Endodermal cell (in vitro differentiated cells): ENCODE data around the gene GALNT14. TPM values are rescaled to one million over a fixed set of nuclear protein-coding genes. Genes with fewer than 3 reads are reported as not detected.

ENCODE experiments used
- DNase-seq: peaks from one replicate; pipeline ENCODE4 v3.0.0-alpha.2; 2017
- H3K27ac ChIP-seq: 2 replicates; pipeline ENCODE4 v1.5.1; 2013; ENCODE audit warnings: mild to moderate bottlenecking, low read depth, low read length, moderate library complexity
- H3K27me3 ChIP-seq: 2 replicates; pipeline ENCODE4 v1.6.1; 2013; ENCODE audit warnings: mild to moderate bottlenecking, low read length, moderate library complexity; ENCODE audit not compliant: insufficient read depth, control insufficient read depth, poor library complexity, severe bottlenecking
- H3K36me3 ChIP-seq: 2 replicates; pipeline ENCODE4 v1.7.0; 2013; ENCODE audit warnings: mild to moderate bottlenecking, low read length, moderate library complexity; ENCODE audit not compliant: control insufficient read depth, insufficient read depth
- H3K4me1 ChIP-seq: one replicate; pipeline ENCODE4 v1.7.0; 2013; ENCODE audit warnings: low read length; ENCODE audit not compliant: control insufficient read depth, insufficient read depth
- H3K4me3 ChIP-seq: 2 replicates; pipeline ENCODE4 v1.5.1; 2013; ENCODE audit warnings: mild to moderate bottlenecking, low read length, moderate library complexity
- H3K9ac ChIP-seq: 2 replicates; pipeline ENCODE4 v1.6.1; 2013; ENCODE audit warnings: mild to moderate bottlenecking, low read length, moderate library complexity; ENCODE audit not compliant: poor library complexity, severe bottlenecking; ENCODE audit errors: extremely low read depth
- H3K9me3 ChIP-seq: 2 replicates; pipeline ENCODE4 v1.6.1; 2013; ENCODE audit warnings: mild to moderate bottlenecking, low read length, moderate library complexity; ENCODE audit not compliant: control insufficient read depth
- H3K27ac Mint-ChIP-seq: 2 replicates; pipeline ENCODE4 v1.8.0; 2020; ENCODE audit warnings: mixed read lengths
- H3K27me3 Mint-ChIP-seq: 2 replicates; pipeline ENCODE4 v1.8.0; 2021; ENCODE audit warnings: mild to moderate bottlenecking, mixed read lengths; ENCODE audit not compliant: insufficient read depth
- H3K36me3 Mint-ChIP-seq: 2 replicates; pipeline ENCODE4 v1.8.0; 2020; ENCODE audit warnings: low read depth, mixed read lengths
- H3K4me1 Mint-ChIP-seq: 2 replicates; pipeline ENCODE4 v1.8.0; 2020; ENCODE audit warnings: mixed read lengths
- H3K4me3 Mint-ChIP-seq: 2 replicates; pipeline ENCODE4 v1.8.0; 2020; ENCODE audit warnings: mild to moderate bottlenecking, moderate library complexity, mixed read lengths
- H3K9me3 Mint-ChIP-seq: 2 replicates; pipeline ENCODE4 v1.8.0; 2020; ENCODE audit warnings: mild to moderate bottlenecking, mixed read lengths
- CTCF ChIP-seq: fragments of 200-600 bp; sonication (generic); conservative IDR thresholded peaks from 2 replicates; pipeline ENCODE4 v1.5.0; 2021; ENCODE audit warnings: antibody characterized with exemption, mild to moderate bottlenecking
- WGBS, 2 experiments: methylation state at CpG; one replicate each; pipeline versions ENCODE4 v1.1.5 to v1.1.7; 2013; ENCODE audit warnings: missing lambda C conversion rate in 2 of 2, mixed read lengths in 1 of 2; ENCODE audit not compliant: insufficient coverage in 1 of 2, insufficient read length in 1 of 2; 5-methylcytosine and 5-hydroxymethylcytosine counted together
- total RNA-seq, 2 donors: library from RNA; stranded (reverse); fragmentation: NEBNext Ultra II Directional in 1 of 2; extraction: Animal tissue kit (Norgen Biotek cat#: 25700) in 1 of 2; gene quantifications; 2 replicates in 1 of 2; 3 replicates in 1 of 2; pipeline ENCODE4 v1.2.1, GENCODE V29; 2021

GALNT14 gene
- total RNA-seq, 2 donors from 2014 or later, result 1.4 TPM

DNA sequence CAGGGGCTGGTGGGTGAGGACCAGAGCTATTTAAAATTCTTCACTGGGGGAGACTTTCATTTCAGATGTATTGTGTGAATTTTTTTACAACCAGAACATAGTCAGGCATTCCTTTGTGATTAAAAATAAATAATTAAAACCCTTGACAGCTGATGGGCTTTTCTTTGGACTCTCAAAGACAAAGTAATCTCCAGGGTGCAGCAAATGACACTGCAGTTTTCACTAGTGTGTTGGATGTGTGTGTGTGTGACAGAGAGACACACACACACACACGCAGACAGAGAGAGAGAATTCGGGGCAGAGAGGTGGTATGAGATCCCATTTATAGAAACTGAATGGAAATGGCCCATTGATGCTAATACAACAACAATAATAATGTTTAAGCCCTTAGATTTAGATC is 10.3 kb upstream of the GALNT14 start:
- Mint-ChIP-seq H3K36me3 (no peaks in the 10 kb centered on the region), H3K4me1 (no peaks in the 10 kb centered on the region), H3K4me3 (no peak overlapping the region), H3K27me3 (peaks cover 66% of the 10 kb centered on the region), H3K9me3 (no peaks in the 10 kb centered on the region), H3K27ac (no peak overlapping the region)
- WGBS, 2 experiments, result 100% methylated on average over 2 of the region's 2 CpGs; no CpG with 5 or more reads in 1 of the 2 experiments
- no peak for TF ChIP-seq CTCF
- Histone ChIP-seq H3K4me3 (no peak overlapping the region), H3K9ac (no peak overlapping the region), H3K4me1 (no peaks in the 10 kb centered on the region), H3K36me3 (no peaks in the 10 kb centered on the region), H3K9me3 (no peaks in the 10 kb centered on the region), H3K27me3 (peaks cover 48% of the 10 kb centered on the region), H3K27ac (no peak overlapping the region)
- DNase-seq, result no peak

DNA sequence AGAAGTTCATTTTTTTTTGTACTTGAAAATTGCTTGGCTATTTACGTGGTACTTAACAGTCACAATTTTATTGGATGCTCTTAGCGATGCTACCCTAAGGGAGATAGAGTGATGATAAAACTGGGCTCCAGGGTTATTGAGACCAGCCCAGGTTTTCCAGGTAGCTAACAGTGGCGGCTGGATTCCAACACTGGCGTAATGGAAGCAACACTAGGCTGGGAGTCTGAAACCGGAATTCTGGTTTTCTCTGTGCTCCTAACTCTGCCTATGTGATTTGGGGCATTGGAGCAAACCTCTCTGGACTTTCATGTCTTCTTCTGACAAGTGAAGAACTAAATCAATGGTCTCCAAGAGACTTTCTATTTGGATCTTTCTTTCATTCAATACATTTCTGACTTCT is 9.4 kb upstream of the GALNT14 start:
- peaks cover 40% of the 10 kb centered on the region for H3K27me3 ChIP-seq
- H3K9ac ChIP-seq, result no peak overlapping the region
- H3K36me3 Mint-ChIP-seq, result no peaks in the 10 kb centered on the region
- H3K27ac ChIP-seq, result no peak overlapping the region
- no peaks in the 10 kb centered on the region for H3K4me1 Mint-ChIP-seq
- no peaks in the 10 kb centered on the region for H3K9me3 ChIP-seq
- H3K36me3 ChIP-seq, result no peaks in the 10 kb centered on the region
- no peak for TF ChIP-seq CTCF
- H3K4me3 ChIP-seq, result no peak overlapping the region
- no peak for DNase-seq
- H3K27me3 Mint-ChIP-seq, result peaks cover 64% of the 10 kb centered on the region
- WGBS, 2 experiments, result 85 to 88% methylated on average over 4 to 5 of the region's 5 CpGs
- H3K27ac Mint-ChIP-seq, result no peak overlapping the region
- no peaks in the 10 kb centered on the region for H3K4me1 ChIP-seq
- H3K4me3 Mint-ChIP-seq, result no peak overlapping the region
- no peaks in the 10 kb centered on the region for H3K9me3 Mint-ChIP-seq

DNA sequence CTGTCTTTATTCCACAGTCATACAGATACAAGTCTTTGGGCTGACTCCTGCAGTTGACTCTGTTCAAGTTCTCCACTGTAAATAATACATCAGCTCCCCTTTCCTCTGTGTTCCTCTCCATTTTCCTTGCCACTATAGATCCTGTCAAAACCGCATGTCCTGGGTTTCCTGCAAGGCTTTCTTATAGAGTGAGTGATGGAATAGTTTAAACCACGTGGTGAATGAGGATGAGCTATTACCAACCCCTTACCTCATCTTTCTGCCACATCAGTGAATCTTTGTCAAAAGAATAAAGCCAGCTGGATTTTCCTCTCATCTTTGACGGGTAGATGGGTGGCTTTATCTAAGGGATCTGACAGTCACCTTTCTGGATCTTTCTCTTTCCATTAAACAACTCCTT is 3.9 kb upstream of the GALNT14 start:
- H3K27ac ChIP-seq, result no peak overlapping the region
- H3K9me3 ChIP-seq, result no peaks in the 10 kb centered on the region
- H3K27me3 ChIP-seq, result peaks cover 58% of the 10 kb centered on the region
- H3K27me3 Mint-ChIP-seq, result peaks cover 77% of the 10 kb centered on the region
- no peaks in the 10 kb centered on the region for H3K36me3 Mint-ChIP-seq
- H3K4me3 Mint-ChIP-seq, result no peak overlapping the region
- TF ChIP-seq CTCF, result no peak
- no peaks in the 10 kb centered on the region for H3K4me1 ChIP-seq
- peaks cover 1% of the 10 kb centered on the region for H3K4me1 Mint-ChIP-seq
- no peaks in the 10 kb centered on the region for H3K9me3 Mint-ChIP-seq
- H3K9ac ChIP-seq, result no peak overlapping the region
- H3K27ac Mint-ChIP-seq, result no peak overlapping the region
- 63 to 78% methylated on average over 1 to 3 of the region's 3 CpGs for WGBS, 2 experiments
- no peak overlapping the region for H3K4me3 ChIP-seq
- no peak for DNase-seq
- H3K36me3 ChIP-seq, result no peaks in the 10 kb centered on the region
